RWPE1 (cell line): ENCODE results near the gene KRT7.

ENCODE experiments used
- CTCF ChIA-PET: fragments of 350-600 bp; sonication (Branson Sonifier 250); formaldehyde crosslinking; extraction: SDS; loops from one replicate; lab custom pipeline; 2021; lab: Yijun Ruan, JAX
- POLR2A ChIA-PET: fragments of 400-600 bp; formaldehyde crosslinking; extraction: SDS; loops from one replicate; lab custom pipeline; 2020; ENCODE audit warnings: antibody characterized with exemption; ENCODE audit not compliant: low non-redundant PET; lab: Yijun Ruan, JAX
- DNase-seq: peaks from one replicate; pipeline ENCODE4 v3.0.0; 2012; ENCODE audit warnings: low spot score
- H3K27ac ChIP-seq: fragments of 450-650 bp; 2 replicates; pipeline ENCODE4 v1.5.1; 2017
- TF ChIP-seq, protein P1 (sequence below): fragments of 450-650 bp; conservative IDR thresholded peaks from 2 replicates; pipeline ENCODE4 v1.5.1; 2017; ENCODE audit warnings: low read depth, mild to moderate bottlenecking

Gene KRT7

GRCh38 chr12:52190860-52191729 is 41.9 kb upstream of the KRT7 start:
- TF ChIP-seq, protein P1, sequence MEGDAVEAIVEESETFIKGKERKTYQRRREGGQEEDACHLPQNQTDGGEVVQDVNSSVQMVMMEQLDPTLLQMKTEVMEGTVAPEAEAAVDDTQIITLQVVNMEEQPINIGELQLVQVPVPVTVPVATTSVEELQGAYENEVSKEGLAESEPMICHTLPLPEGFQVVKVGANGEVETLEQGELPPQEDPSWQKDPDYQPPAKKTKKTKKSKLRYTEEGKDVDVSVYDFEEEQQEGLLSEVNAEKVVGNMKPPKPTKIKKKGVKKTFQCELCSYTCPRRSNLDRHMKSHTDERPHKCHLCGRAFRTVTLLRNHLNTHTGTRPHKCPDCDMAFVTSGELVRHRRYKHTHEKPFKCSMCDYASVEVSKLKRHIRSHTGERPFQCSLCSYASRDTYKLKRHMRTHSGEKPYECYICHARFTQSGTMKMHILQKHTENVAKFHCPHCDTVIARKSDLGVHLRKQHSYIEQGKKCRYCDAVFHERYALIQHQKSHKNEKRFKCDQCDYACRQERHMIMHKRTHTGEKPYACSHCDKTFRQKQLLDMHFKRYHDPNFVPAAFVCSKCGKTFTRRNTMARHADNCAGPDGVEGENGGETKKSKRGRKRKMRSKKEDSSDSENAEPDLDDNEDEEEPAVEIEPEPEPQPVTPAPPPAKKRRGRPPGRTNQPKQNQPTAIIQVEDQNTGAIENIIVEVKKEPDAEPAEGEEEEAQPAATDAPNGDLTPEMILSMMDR, result no peak
- H3K27ac ChIP-seq, result peak overlapping the region; percentile 91
- no peak for DNase-seq
- ChIA-PET CTCF (interaction anchor here (1.3 kb wide), 1 partner anchor 45 kb away, joined by 4 read pairs; no protein-coding TSS in a partner anchor), POLR2A (interaction anchor here (0.9 kb wide), 1 partner anchor 53 kb away, joined by 4 read pairs; no protein-coding TSS in a partner anchor)

- peak within 1 kb of the TSS; percentile 91 for H3K27ac ChIP-seq
Observed at GRCh38 chr12:52191841-52192791, 40.9 kb upstream of the KRT7 start, which contains the start of gene KRT80. Gene KRT80 (minus strand): TSS chr12:52192014. CDS start chr12:52191902, 112 bp downstream.

GRCh38 chr12:52193532-52193931 is 39.5 kb upstream of the KRT7 start:
- TF ChIP-seq, protein P1, result no peak
- ChIA-PET CTCF (interaction anchor here (0.5 to 1.0 kb wide), 2 partner anchors 14 to 87 kb away, joined by 3 read pairs; no protein-coding TSS in a partner anchor), POLR2A (no interaction called here)
- DNase-seq, result no peak
- peak overlapping the region; percentile 91; the same call in 1 of the 2 replicates for H3K27ac ChIP-seq

More at GRCh38 chr12:52191841-52192791, 40.9 kb upstream of the KRT7 start, which contains the start of gene KRT80:
- ChIA-PET POLR2A (interaction anchor here (0.8 to 0.9 kb wide), 2 partner anchors 43 to 52 kb away, joined by 3 to 4 read pairs; no protein-coding TSS in a partner anchor), CTCF (no interaction called here)
- DNase-seq, result peak; percentile 98
- TF ChIP-seq, protein P1, result no peak

DNA sequence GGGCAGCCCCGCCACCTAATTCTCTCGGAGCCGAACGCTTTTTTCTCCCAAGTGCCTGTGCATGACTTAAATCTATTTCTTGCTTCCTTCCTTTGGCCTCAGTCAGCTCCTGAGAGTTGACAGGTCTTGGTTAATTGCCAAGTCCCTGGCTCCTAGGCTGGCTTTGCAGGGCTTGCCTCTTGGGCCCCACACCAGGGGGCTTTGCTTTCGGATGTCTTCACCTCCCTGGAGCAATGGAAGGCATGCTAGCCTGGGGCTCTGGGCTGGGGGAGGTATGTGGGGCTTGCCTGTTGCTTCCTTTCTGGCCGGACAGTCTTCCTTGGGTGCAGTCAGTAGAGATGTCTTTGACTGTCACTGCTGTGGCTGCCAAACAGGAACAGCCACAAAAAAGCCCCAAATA is 39.1 kb upstream of the KRT7 start:
- ChIA-PET CTCF (interaction anchor here (0.5 to 1.0 kb wide), 2 partner anchors 13 to 87 kb away, joined by 3 read pairs; no protein-coding TSS in a partner anchor), POLR2A (no interaction called here)
- peak overlapping the region; percentile 91; the same call in 1 of the 2 replicates for H3K27ac ChIP-seq
- TF ChIP-seq, protein P1, result no peak
- no peak for DNase-seq

DNA sequence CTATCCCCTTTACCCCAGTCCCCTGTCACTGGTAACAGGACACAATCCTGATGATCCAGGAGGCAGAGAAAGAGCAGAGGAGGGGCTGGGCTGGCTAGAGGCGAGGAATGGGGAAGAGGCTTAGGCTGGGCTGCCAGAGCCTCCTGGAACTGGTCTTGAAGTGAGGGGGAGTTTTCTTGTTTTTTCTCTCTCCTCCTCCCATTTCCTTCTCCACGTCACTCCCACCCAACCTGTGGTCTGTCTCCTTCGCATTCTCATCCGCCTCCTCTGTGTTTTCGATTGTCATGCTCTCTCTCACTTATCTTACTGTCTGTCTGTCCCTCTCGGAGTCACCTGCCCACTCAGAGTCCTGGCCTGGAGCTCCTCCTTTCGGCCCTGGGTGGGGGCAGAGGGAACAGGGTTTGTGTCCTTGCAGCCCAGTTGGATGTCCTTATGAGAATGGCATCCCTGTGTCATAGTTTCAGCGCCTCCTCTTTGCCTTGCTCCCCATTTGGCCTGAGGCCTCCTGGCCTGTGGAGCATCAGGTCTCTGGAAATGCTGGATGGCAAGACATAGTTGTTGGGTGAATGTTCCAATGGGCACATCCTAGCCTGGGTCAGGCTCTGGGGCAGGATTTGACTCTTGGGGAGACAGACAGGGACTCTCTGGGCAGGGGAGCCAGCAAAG is 37.8 kb upstream of the KRT7 start:
- TF ChIP-seq, protein P1, result no peak
- POLR2A ChIA-PET, result no interaction called here
- CTCF ChIA-PET, result no interaction called here
- H3K27ac ChIP-seq, result peak overlapping the region; percentile 91; the same call in 1 of the 2 replicates
- no peak for DNase-seq
